Body of pancreas (tissue), 4 donors: ENCODE data around the gene ZNF839.

ENCODE experiments used
- CTCF ChIP-seq, 7 experiments: fragments of 450-650 bp in 4 of 7; fragments of 200-600 bp in 3 of 7; sonication (generic) in 3 of 7; IDR thresholded peaks; one replicate each; pipeline ENCODE4 v1.5.1; 2016 to 2019; ENCODE audit warnings: antibody characterized with exemption in 7 of 7
- POLR2A ChIP-seq, 3 donors: fragments of 450-650 bp; IDR thresholded peaks; one replicate each; pipeline ENCODE4 v1.6.1; 2016; ENCODE audit warnings: antibody characterized with exemption in 3 of 3, mild to moderate bottlenecking in 2 of 3

GRCh38 chr14:102319351-102320032 lies at the start of gene ZNF839:
- TF ChIP-seq CTCF (IDR thresholded peaks at IDR 0.05) (peak in 1 of 7 experiments; percentile 19), POLR2A (IDR thresholded peaks at IDR 0.05) (peak in 1 of 3 donors; percentile 41)
